ENCODE measurements around the gene TMEM51. TPM values are rescaled to one million over a fixed set of nuclear protein-coding genes. Genes with fewer than 3 reads are reported as not detected.

The TMEM51 gene
- total and polyA plus RNA-seq, 9 of the 15 experiments (the other 6 are each of a cell fraction or from before 2014, with no cell fraction given) = 0.06 to 1.4 (median 0.58) TPM

- TF ChIP-seq ZBTB40 (IDR thresholded peaks at IDR 0.05) (no peak), ZBTB40 (CRISPR knock-in tag; IDR thresholded peaks at IDR 0.05) (no peak), CHD4 (IDR thresholded peaks at IDR 0.05; ENCODE audit: insufficient read depth, insufficient replicate concordance, low read depth, low read length, poor library complexity, severe bottlenecking) (no peak), SPI1 (IDR thresholded peaks at IDR 0.05; ENCODE audit: borderline replicate concordance, low read depth, low read length) (peak; percentile 45; the same call in 1 of the 2 replicates), DMBX1 (CRISPR knock-in tag; IDR thresholded peaks at IDR 0.05; ENCODE audit: borderline replicate concordance) (no peak), CBFA2T2 (conservative IDR thresholded peaks at IDR 0.05) (0 out of 2 replicates have a peak, but pooled peaks have one; percentile 4), FOSL1 (tag; conservative IDR thresholded peaks at IDR 0.05) (peak; percentile 41; the same call in 1 of the 2 replicates), PHTF2 (CRISPR knock-in tag; IDR thresholded peaks at IDR 0.05) (no peak), ELF1 (tag; IDR thresholded peaks at IDR 0.05) (no peak), ZBTB17 (CRISPR knock-in tag; IDR thresholded peaks at IDR 0.05) (no peak), BRCA1 (IDR thresholded peaks at IDR 0.05) (no peak), BRCA1 (CRISPR knock-in tag; IDR thresholded peaks at IDR 0.05) (no peak), ZNF780A (CRISPR knock-in tag; IDR thresholded peaks at IDR 0.05) (no peak), ATF7 (IDR thresholded peaks at IDR 0.05) (peak; percentile 37), MCM2 (IDR thresholded peaks at IDR 0.05; ENCODE audit: low read depth) (no peak), ZBTB11 (CRISPR knock-in tag; IDR thresholded peaks at IDR 0.05) (no peak)
These were observed 105.5 kb downstream of the TMEM51 start (continued) for GRCh38 chr1:15258833-15259621.
